ENCODE data around the gene PDZRN4. TPM values are rescaled to one million over a fixed set of nuclear protein-coding genes. Genes with fewer than 3 reads are reported as not detected.

PDZRN4 gene
- total RNA-seq, 1 donor = not detected

GRCh38 chr12:41362510-41362909 is 174.4 kb downstream of the PDZRN4 start:
- TF ChIP-seq CTCF (IDR thresholded peaks at IDR 0.05; ENCODE audit: extremely low read depth, low read depth, low read length) = no peak
- Histone ChIP-seq H3K9me3 (ENCODE audit: low read depth, low read length) (no peaks in the 10 kb centered on the region), H3K27ac (ENCODE audit: low read depth, low read length) (no peak overlapping the region), H3K4me1 (ENCODE audit: insufficient read depth, low read length) (no peaks in the 10 kb centered on the region), H3K4me3 (ENCODE audit: insufficient read depth, low read length) (no peak overlapping the region), H3K79me2 (ENCODE audit: insufficient read depth, low read length) (no peaks in the 10 kb centered on the region), H3K27me3 (ENCODE audit: insufficient read depth, low read length) (no peaks in the 10 kb centered on the region), H2AFZ (ENCODE audit: low read length) (no peak overlapping the region), H3K4me2 (ENCODE audit: insufficient read depth, low read length) (no peak overlapping the region), H4K20me1 (ENCODE audit: insufficient read depth, low read length) (no peaks in the 10 kb centered on the region), H3K36me3 (ENCODE audit: insufficient read depth, low read length) (no peaks in the 10 kb centered on the region)
- no peak for DNase-seq (ENCODE audit: insufficient read length, low spot score, missing footprints)

- DNase-seq (ENCODE audit: insufficient read length, low spot score, missing footprints) = no peak
- no peaks in the 10 kb centered on the region for H4K20me1 ChIP-seq (ENCODE audit: insufficient read depth, low read length)
- H3K4me1 ChIP-seq (ENCODE audit: insufficient read depth, low read length) = no peaks in the 10 kb centered on the region
- no peaks in the 10 kb centered on the region for H3K9me3 ChIP-seq (ENCODE audit: low read depth, low read length)
- no peaks in the 10 kb centered on the region for H3K36me3 ChIP-seq (ENCODE audit: insufficient read depth, low read length)
- H3K4me3 ChIP-seq (ENCODE audit: insufficient read depth, low read length) = no peak overlapping the region
- TF ChIP-seq CTCF (IDR thresholded peaks at IDR 0.05; ENCODE audit: extremely low read depth, low read depth, low read length) = no peak
- no peaks in the 10 kb centered on the region for H3K27me3 ChIP-seq (ENCODE audit: insufficient read depth, low read length)
- no peaks in the 10 kb centered on the region for H3K79me2 ChIP-seq (ENCODE audit: insufficient read depth, low read length)
- H3K27ac ChIP-seq (ENCODE audit: low read depth, low read length) = no peak overlapping the region
- no peak overlapping the region for H3K4me2 ChIP-seq (ENCODE audit: insufficient read depth, low read length)
- no peak overlapping the region for H2AFZ ChIP-seq (ENCODE audit: low read length)
Measured at GRCh38 chr12:41362931-41363330, 174.8 kb downstream of the PDZRN4 start.

GRCh38 chr12:41364211-41364610 is 176.1 kb downstream of the PDZRN4 start:
- no peaks in the 10 kb centered on the region for H4K20me1 ChIP-seq (ENCODE audit: insufficient read depth, low read length)
- no peak overlapping the region for H3K4me2 ChIP-seq (ENCODE audit: insufficient read depth, low read length)
- H3K4me1 ChIP-seq (ENCODE audit: insufficient read depth, low read length) = no peaks in the 10 kb centered on the region
- H3K4me3 ChIP-seq (ENCODE audit: insufficient read depth, low read length) = no peak overlapping the region
- no peaks in the 10 kb centered on the region for H3K27me3 ChIP-seq (ENCODE audit: insufficient read depth, low read length)
- no peak overlapping the region for H2AFZ ChIP-seq (ENCODE audit: low read length)
- DNase-seq (ENCODE audit: insufficient read length, low spot score, missing footprints) = no peak
- H3K36me3 ChIP-seq (ENCODE audit: insufficient read depth, low read length) = no peaks in the 10 kb centered on the region
- no peak for TF ChIP-seq CTCF (IDR thresholded peaks at IDR 0.05; ENCODE audit: extremely low read depth, low read depth, low read length)
- no peak overlapping the region for H3K27ac ChIP-seq (ENCODE audit: low read depth, low read length)
- H3K79me2 ChIP-seq (ENCODE audit: insufficient read depth, low read length) = no peaks in the 10 kb centered on the region
- no peaks in the 10 kb centered on the region for H3K9me3 ChIP-seq (ENCODE audit: low read depth, low read length)

- no peaks in the 10 kb centered on the region for H3K27me3 ChIP-seq (ENCODE audit: insufficient read depth, low read length)
- no peak for TF ChIP-seq CTCF (IDR thresholded peaks at IDR 0.05; ENCODE audit: extremely low read depth, low read depth, low read length)
- no peak overlapping the region for H3K4me2 ChIP-seq (ENCODE audit: insufficient read depth, low read length)
- H3K79me2 ChIP-seq (ENCODE audit: insufficient read depth, low read length) = no peaks in the 10 kb centered on the region
- DNase-seq (ENCODE audit: insufficient read length, low spot score, missing footprints) = no peak
- no peaks in the 10 kb centered on the region for H4K20me1 ChIP-seq (ENCODE audit: insufficient read depth, low read length)
- no peak overlapping the region for H2AFZ ChIP-seq (ENCODE audit: low read length)
- H3K4me1 ChIP-seq (ENCODE audit: insufficient read depth, low read length) = no peaks in the 10 kb centered on the region
- no peaks in the 10 kb centered on the region for H3K36me3 ChIP-seq (ENCODE audit: insufficient read depth, low read length)
- no peak overlapping the region for H3K4me3 ChIP-seq (ENCODE audit: insufficient read depth, low read length)
- H3K27ac ChIP-seq (ENCODE audit: low read depth, low read length) = no peak overlapping the region
- H3K9me3 ChIP-seq (ENCODE audit: low read depth, low read length) = no peaks in the 10 kb centered on the region
Measured at GRCh38 chr12:41365653-41366171, 177.6 kb downstream of the PDZRN4 start.
